Esophagus (tissue), 2 donors: ENCODE results near the gene CFAP57. TPM values are rescaled to one million over a fixed set of nuclear protein-coding genes. Genes with fewer than 3 reads are reported as not detected.

Source experiments
- H3K27ac ChIP-seq, 2 donors: one replicate each; pipeline ENCODE4 v1.5.1; 2013; ENCODE audit warnings: low read depth in 2 of 2, mild to moderate bottlenecking in 2 of 2, inconsistent platforms in 1 of 2, low read length in 1 of 2, moderate library complexity in 1 of 2
- H3K27me3 ChIP-seq, 2 donors: one replicate each; pipeline ENCODE4 v1.6.1; 2013; ENCODE audit warnings: low read length in 2 of 2, control low read depth in 1 of 2, mild to moderate bottlenecking in 1 of 2; ENCODE audit not compliant: insufficient read depth in 2 of 2, control insufficient read depth in 1 of 2
- H3K36me3 ChIP-seq, 2 donors: one replicate each; pipeline ENCODE4 v1.6.1; 2013; ENCODE audit warnings: low read length in 1 of 2; ENCODE audit not compliant: control insufficient read depth in 2 of 2, insufficient read depth in 2 of 2
- H3K4me1 ChIP-seq, 2 donors: one replicate each; pipeline ENCODE4 v1.6.1; 2013; ENCODE audit warnings: low read length in 1 of 2; ENCODE audit not compliant: control insufficient read depth in 2 of 2, insufficient read depth in 2 of 2
- H3K4me3 ChIP-seq, 2 donors: one replicate each; pipeline ENCODE4 v1.5.1; 2013; ENCODE audit warnings: low read length in 2 of 2, mild to moderate bottlenecking in 2 of 2, low read depth in 1 of 2, moderate library complexity in 1 of 2
- H3K9me3 ChIP-seq, 2 donors: one replicate each; pipeline ENCODE4 v1.6.1; 2013; ENCODE audit warnings: mild to moderate bottlenecking in 2 of 2, low read depth in 1 of 2, low read length in 1 of 2, moderate library complexity in 1 of 2; ENCODE audit not compliant: control insufficient read depth in 2 of 2, insufficient read depth in 1 of 2
- WGBS, 2 donors: extraction: QIAGEN DNeasy Blood & Tissue Kit; methylation state at CpG; one replicate each; pipeline ENCODE4 v1.1.7; 2013; 5-methylcytosine and 5-hydroxymethylcytosine counted together
- polyA plus RNA-seq, 2 donors: library from polyadenylated mRNA; stranded (reverse); fragments of 200-250 nt; gene quantifications; one replicate each; pipeline ENCODE4 v1.2.3, GENCODE V29; 2013
- donor health status: healthy with polysubstance abuse.
- donor health status: Bipolar disorder and iron deficiency.

The CFAP57 gene
- polyA plus RNA-seq, 2 donors = 0.02 to 0.06 TPM

GRCh38 chr1:43300378-43301094 lies 128.4 kb downstream of the CFAP57 start, which contains the start of gene TIE1:
TIE1 (plus strand) TSS chr1:43300982; CDS start chr1:43301072, 90 bp downstream.
- Histone ChIP-seq H3K4me1 (peaks cover 2 to 8% of the 10 kb centered on the region in 2 donors), H3K4me3 (no peak within 1 kb of the TSS), H3K27me3 (no peaks in the 10 kb centered on the region), H3K9me3 (no peaks in the 10 kb centered on the region), H3K27ac (peak within 1 kb of the TSS in 1 of 2 donors; percentile 48), H3K36me3 (peaks cover 0 to under 1% of the 10 kb centered on the region in 2 donors)
- WGBS, 2 donors = 71 to 75% methylated on average over 9 to 10 of the region's 10 CpGs

DNA sequence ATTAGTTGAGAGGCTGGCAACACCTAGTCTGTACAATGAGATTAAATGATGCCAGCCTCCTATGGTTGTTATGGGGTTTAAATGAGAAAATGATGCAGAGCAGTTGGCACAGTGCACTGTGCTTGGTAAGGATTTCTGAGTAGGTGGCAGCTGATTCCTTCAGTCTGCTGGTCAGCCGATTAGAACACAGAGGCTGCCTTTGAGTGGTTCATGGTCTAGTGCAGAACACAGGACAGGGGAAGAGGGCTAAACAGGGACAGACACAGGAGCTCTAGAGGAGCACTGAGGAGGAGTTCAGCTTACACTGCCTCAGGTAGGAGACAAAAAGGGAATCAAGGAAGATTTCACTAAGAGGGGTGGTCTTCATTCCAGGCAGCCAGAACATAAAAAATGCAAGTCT lies 130.1 kb downstream of the CFAP57 start:
- Histone ChIP-seq H3K9me3 (no peaks in the 10 kb centered on the region), H3K27ac (no peak overlapping the region), H3K27me3 (no peaks in the 10 kb centered on the region), H3K4me3 (no peak overlapping the region), H3K36me3 (peaks cover 0 to 2% of the 10 kb centered on the region in 2 donors), H3K4me1 (peaks cover 2 to 8% of the 10 kb centered on the region in 2 donors)
- 74 to 85% methylated on average over 1 of the region's 1 CpG for WGBS, 2 donors

DNA sequence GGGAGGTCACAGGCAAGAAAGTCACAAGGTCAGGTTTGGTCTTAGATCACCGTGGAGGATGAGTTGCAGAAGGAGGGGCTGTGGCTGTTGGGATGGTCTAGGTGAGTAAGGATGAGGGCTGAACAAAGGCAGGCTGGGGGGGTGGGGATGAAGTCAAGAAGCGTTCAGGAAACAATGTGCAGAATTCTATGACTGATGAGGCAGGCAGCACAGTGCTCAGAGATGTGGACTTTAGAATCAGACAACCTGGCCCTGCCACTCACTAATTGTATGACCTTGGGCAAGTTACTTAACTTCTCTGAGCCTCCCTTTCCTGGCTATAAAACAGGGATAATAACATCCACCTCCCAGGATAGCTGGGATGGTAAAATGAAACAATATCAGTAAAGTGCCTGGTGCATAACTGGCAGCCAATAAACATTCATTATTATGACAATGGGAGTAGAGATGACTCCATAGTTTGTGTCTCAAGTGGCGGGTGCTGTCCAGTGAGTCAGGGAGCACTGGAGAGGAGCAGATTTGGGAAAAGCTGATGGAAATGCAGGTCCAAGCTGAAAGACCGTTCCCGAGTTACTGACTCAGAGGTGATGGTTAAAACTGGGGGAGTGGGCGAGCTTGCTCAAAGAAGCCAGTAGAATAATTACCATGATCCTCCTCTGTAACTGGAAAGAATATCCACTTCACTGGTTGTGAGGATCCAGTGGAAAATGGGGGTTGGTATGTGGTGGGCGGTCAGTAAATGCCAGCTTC lies 130.8 kb downstream of the CFAP57 start:
- H3K9me3 ChIP-seq = no peaks in the 10 kb centered on the region
- 72 to 73% methylated on average over 7 of the region's 7 CpGs for WGBS, 2 donors
- H3K27ac ChIP-seq = no peak overlapping the region
- no peak overlapping the region for H3K4me3 ChIP-seq
- H3K4me1 ChIP-seq = peaks cover 2 to 8% of the 10 kb centered on the region in 2 donors
- H3K27me3 ChIP-seq = no peaks in the 10 kb centered on the region
- peaks cover 0 to 2% of the 10 kb centered on the region in 2 donors for H3K36me3 ChIP-seq

GRCh38 chr1:43303471-43304313 lies 131.6 kb downstream of the CFAP57 start:
- Histone ChIP-seq H3K27me3 (no peaks in the 10 kb centered on the region), H3K4me3 (no peak overlapping the region), H3K4me1 (peaks cover 2 to 8% of the 10 kb centered on the region in 2 donors), H3K27ac (no peak overlapping the region), H3K36me3 (peaks cover 0 to 2% of the 10 kb centered on the region in 2 donors), H3K9me3 (no peaks in the 10 kb centered on the region)
- 60 to 66% methylated on average over 8 of the region's 8 CpGs for WGBS, 2 donors

Other genes with a start within 250 kb of the CFAP57 start
- gene SLC2A1, start 213.5 kb upstream of the CFAP57 start, polyA plus RNA-seq = 100 to 1,000 TPM in 1 of 2 donors, 10 to 100 TPM in 1; 70.3 to 115 TPM
- 10 to 100 TPM; 30.2 to 72.8 TPM for gene EBNA1BP2, start within 50 bp of the CFAP57 start, polyA plus RNA-seq
- 10 to 100 TPM; 10.9 to 11.7 TPM for gene TMEM125, start 97.7 kb downstream of the CFAP57 start, polyA plus RNA-seq
- 10 to 100 TPM in 1 of 2 donors, 1 to 10 TPM in 1; 9.1 to 16.7 TPM for gene C1orf210, start 113.3 kb downstream of the CFAP57 start, polyA plus RNA-seq
- gene TIE1, start 128.7 kb downstream of the CFAP57 start, polyA plus RNA-seq = 1 to 10 TPM; 4.2 to 4.7 TPM
- under 1 TPM in 1 of 2 donors, not detected in 1; 0.06 TPM for gene MPL, start 165.5 kb downstream of the CFAP57 start, polyA plus RNA-seq
- gene CDC20, start 186.7 kb downstream of the CFAP57 start, polyA plus RNA-seq = 10 to 100 TPM; 33.1 to 42.8 TPM
- 100 to 1,000 TPM; 123 to 264 TPM for gene ELOVL1, start 195.7 kb downstream of the CFAP57 start, polyA plus RNA-seq
- 10 to 100 TPM; 32.3 to 50.1 TPM for gene MED8, start 217.5 kb downstream of the CFAP57 start, polyA plus RNA-seq
- 10 to 100 TPM in 1 of 2 donors, 1 to 10 TPM in 1; 9.8 to 39.3 TPM for gene SZT2, start 217.6 kb downstream of the CFAP57 start, polyA plus RNA-seq